Upper lobe of left lung (tissue), 6 donors: ENCODE results near the gene SNTG2. TPM values are rescaled to one million over a fixed set of nuclear protein-coding genes. Genes with fewer than 3 reads are reported as not detected.

Source experiments
- ATAC-seq, 2 donors: fragments of 200-7000 bp; cut with Tn5 transposase; one replicate each; pipeline ENCODE4 v1.9.1; 2022; ENCODE audit warnings: mild to moderate bottlenecking in 2 of 2, moderate library complexity in 2 of 2; ENCODE audit not compliant: low FRiP score in 2 of 2
- DNase-seq, 2 donors: peaks; one replicate each; pipeline ENCODE4 v3.0.0-alpha.2; 2019 to 2020
- H3K27ac ChIP-seq, 4 donors: fragments of 200-600 bp; sonication (generic); one replicate each; pipeline ENCODE4 v1.5.1; 2016 to 2019
- H3K27me3 ChIP-seq, 4 donors: fragments of 200-600 bp; sonication (generic); one replicate each; pipeline ENCODE4 v1.5.1; 2017 to 2019
- H3K36me3 ChIP-seq, 4 donors: fragments of 200-600 bp; sonication (generic); one replicate each; pipeline ENCODE4 v1.5.1; 2016 to 2019
- H3K4me1 ChIP-seq, 4 donors: fragments of 200-600 bp; sonication (generic); one replicate each; pipeline ENCODE4 v1.5.1; 2018 to 2019
- H3K4me3 ChIP-seq, 4 donors: fragments of 200-600 bp; sonication (generic); one replicate each; pipeline ENCODE4 v1.5.1; 2017 to 2019; ENCODE audit warnings: mild to moderate bottlenecking in 2 of 4, moderate library complexity in 1 of 4
- H3K9me3 ChIP-seq, 4 donors: fragments of 200-600 bp; sonication (generic); one replicate each; pipeline ENCODE4 v1.5.1; 2018 to 2019
- EP300 ChIP-seq, 4 donors: sonication (generic); formaldehyde crosslinking; IDR thresholded peaks; one replicate each; pipeline ENCODE4 v1.5.1; 2017; ENCODE audit warnings: antibody characterized with exemption in 4 of 4, control low read depth in 2 of 4
- POLR2A ChIP-seq, 4 donors: fragments of 450-650 bp; IDR thresholded peaks; one replicate each; pipeline ENCODE4 v1.5.1; 2016 to 2017; ENCODE audit warnings: antibody characterized with exemption in 4 of 4, mild to moderate bottlenecking in 2 of 4
- POLR2AphosphoS5 ChIP-seq, 2 donors: sonication (generic); formaldehyde crosslinking; IDR thresholded peaks; one replicate each; pipeline ENCODE4 v1.5.1; 2017; ENCODE audit warnings: antibody characterized with exemption in 2 of 2
- WGBS, 2 donors: methylation state at CpG; one replicate each; pipeline ENCODE4 v1.1.5; 2017 to 2018; 5-methylcytosine and 5-hydroxymethylcytosine counted together
- total RNA-seq, 6 donors: library from RNA; depleted of rRNA in 4 of 6; stranded (reverse); fragments of >200 nt in 4 of 6; gene quantifications; one replicate each; pipeline versions ENCODE4 v1.1.0 to v1.2.1, GENCODE V29; 2016 to 2021
- TF ChIP-seq, protein P1 (sequence below), 6 experiments: fragments of 450-650 bp in 4 of 6; fragments of 200-600 bp in 2 of 6; sonication (generic) in 2 of 6; IDR thresholded peaks; one replicate each; pipeline ENCODE4 v1.5.1; 2016 to 2019; ENCODE audit warnings: antibody characterized with exemption in 6 of 6
- donor health status: DM: no; HTN: no; CAD: no; lungs with moderate emphysema.
- donor health status: DM: no; HTN: yes; CAD: no; lungs with severe emphysema.

The SNTG2 gene
- total RNA-seq, 6 donors from 2014 or later = 1.1 to 13.6 (median 3.0) TPM

DNA sequence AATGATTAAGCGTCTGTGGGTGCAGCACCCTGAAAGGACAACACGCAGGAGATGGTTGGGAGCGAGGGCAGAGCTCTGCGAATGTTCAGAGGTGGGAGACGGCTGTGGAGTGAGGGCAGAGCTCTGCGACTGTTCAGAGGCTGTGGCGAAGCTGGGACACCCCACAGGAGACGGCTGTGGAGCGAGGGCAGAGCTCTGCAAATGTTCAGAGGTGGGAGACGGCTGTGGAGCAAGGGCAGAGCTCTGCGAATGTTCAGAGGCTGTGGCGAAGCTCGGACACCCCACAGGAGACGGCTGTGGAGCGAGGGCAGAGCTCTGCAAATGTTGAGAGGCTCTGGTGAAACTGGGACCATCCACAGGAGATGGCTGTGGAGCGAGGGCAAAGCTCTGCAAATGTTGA lies 40.0 kb upstream of the SNTG2 start:
- H3K27me3 ChIP-seq = no peaks in the 10 kb centered on the region
- H3K27ac ChIP-seq = no peak overlapping the region
- H3K4me1 ChIP-seq = no peaks in the 10 kb centered on the region
- 88% methylated on average over 16 of the region's 16 CpGs for WGBS, 2 donors
- TF ChIP-seq EP300 (IDR thresholded peaks at IDR 0.05) (no peak), POLR2AphosphoS5 (IDR thresholded peaks at IDR 0.05) (no peak), POLR2A (IDR thresholded peaks at IDR 0.05) (no peak)
- TF ChIP-seq, protein P1, sequence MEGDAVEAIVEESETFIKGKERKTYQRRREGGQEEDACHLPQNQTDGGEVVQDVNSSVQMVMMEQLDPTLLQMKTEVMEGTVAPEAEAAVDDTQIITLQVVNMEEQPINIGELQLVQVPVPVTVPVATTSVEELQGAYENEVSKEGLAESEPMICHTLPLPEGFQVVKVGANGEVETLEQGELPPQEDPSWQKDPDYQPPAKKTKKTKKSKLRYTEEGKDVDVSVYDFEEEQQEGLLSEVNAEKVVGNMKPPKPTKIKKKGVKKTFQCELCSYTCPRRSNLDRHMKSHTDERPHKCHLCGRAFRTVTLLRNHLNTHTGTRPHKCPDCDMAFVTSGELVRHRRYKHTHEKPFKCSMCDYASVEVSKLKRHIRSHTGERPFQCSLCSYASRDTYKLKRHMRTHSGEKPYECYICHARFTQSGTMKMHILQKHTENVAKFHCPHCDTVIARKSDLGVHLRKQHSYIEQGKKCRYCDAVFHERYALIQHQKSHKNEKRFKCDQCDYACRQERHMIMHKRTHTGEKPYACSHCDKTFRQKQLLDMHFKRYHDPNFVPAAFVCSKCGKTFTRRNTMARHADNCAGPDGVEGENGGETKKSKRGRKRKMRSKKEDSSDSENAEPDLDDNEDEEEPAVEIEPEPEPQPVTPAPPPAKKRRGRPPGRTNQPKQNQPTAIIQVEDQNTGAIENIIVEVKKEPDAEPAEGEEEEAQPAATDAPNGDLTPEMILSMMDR (IDR thresholded peaks at IDR 0.05) = no peak
- DNase-seq (no peak), ATAC-seq (no peak)
- no peaks in the 10 kb centered on the region for H3K36me3 ChIP-seq
- H3K9me3 ChIP-seq = no peaks in the 10 kb centered on the region
- H3K4me3 ChIP-seq = no peak overlapping the region

DNA sequence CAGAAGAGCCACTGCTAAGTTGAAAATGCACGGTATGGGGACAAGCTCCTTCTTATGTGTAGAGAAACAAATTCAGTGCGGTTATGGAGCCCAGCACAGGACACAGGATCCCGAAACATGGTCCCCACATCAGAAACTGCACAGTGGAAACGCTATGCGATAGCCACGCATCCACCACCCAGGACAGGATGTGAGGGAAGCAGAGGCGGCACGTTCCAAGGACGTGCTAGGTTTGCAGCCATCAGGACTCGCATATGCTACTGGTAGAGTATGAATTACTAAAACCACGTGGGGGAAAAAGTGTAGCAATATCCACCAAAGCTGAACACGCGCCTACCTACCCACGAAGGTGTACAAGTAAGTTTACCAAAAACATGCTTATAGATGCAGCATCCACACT lies 34.7 kb upstream of the SNTG2 start:
- 87 to 91% methylated on average over 14 of the region's 14 CpGs for WGBS, 2 donors
- no peaks in the 10 kb centered on the region for H3K36me3 ChIP-seq
- ATAC-seq (no peak), DNase-seq (no peak)
- TF ChIP-seq POLR2A (IDR thresholded peaks at IDR 0.05) (no peak), EP300 (IDR thresholded peaks at IDR 0.05) (no peak)
- TF ChIP-seq, protein P1 (IDR thresholded peaks at IDR 0.05) = no peak
- no peaks in the 10 kb centered on the region for H3K27me3 ChIP-seq
- H3K9me3 ChIP-seq = no peaks in the 10 kb centered on the region
- H3K27ac ChIP-seq = no peak overlapping the region
- no peaks in the 10 kb centered on the region for H3K4me1 ChIP-seq
- no peak overlapping the region for H3K4me3 ChIP-seq

DNA sequence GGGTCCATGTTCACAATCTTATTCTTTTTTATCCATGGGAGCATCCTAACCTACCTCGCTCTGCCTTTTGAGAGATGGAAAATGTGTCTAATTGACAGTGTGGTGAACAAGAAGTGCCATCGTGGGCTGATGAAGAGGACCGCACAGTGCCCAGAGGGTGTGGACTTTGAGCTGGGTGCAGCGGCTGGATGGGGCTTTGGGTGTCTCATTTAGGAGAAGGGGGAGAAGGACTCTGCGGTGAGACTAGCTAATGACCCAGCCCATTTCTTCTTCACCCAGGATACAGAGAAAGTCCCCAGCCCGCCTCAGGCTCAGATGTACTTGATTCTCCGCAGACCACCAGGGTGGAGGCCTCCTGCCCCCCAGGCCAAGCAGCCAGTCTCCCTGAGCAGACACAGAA lies 33.7 kb upstream of the SNTG2 start:
- Histone ChIP-seq H3K4me1 (no peaks in the 10 kb centered on the region), H3K9me3 (no peaks in the 10 kb centered on the region), H3K27me3 (no peaks in the 10 kb centered on the region), H3K27ac (no peak overlapping the region), H3K36me3 (no peaks in the 10 kb centered on the region), H3K4me3 (no peak overlapping the region)
- TF ChIP-seq POLR2A (IDR thresholded peaks at IDR 0.05) (no peak), POLR2AphosphoS5 (IDR thresholded peaks at IDR 0.05) (no peak), EP300 (IDR thresholded peaks at IDR 0.05) (no peak)
- TF ChIP-seq, protein P1 (IDR thresholded peaks at IDR 0.05) = no peak
- ATAC-seq (no peak), DNase-seq (no peak)
- WGBS, 2 donors = 92 to 97% methylated on average over 7 of the region's 7 CpGs

DNA sequence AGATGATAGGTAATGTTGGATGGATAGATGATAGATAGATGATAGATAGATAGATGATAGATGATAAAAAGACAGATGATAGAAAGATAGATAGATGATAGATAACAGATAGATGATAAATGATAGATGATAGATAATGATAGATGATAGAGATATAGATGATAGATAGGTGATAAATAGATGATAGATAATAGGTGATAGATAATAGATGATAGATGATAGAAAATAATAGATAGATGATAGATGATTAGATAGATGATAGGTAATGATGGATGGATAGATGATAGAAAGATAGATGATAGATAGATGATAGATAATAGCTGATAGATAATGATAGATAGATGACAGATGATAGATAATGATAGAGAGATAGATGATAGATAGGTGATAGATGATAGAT lies 31.0 kb upstream of the SNTG2 start:
- TF ChIP-seq POLR2AphosphoS5 (IDR thresholded peaks at IDR 0.05) (no peak), EP300 (IDR thresholded peaks at IDR 0.05) (no peak), POLR2A (IDR thresholded peaks at IDR 0.05) (no peak)
- TF ChIP-seq, protein P1 (IDR thresholded peaks at IDR 0.05) = no peak
- no peaks in the 10 kb centered on the region for H3K9me3 ChIP-seq
- no peaks in the 10 kb centered on the region for H3K36me3 ChIP-seq
- H3K4me3 ChIP-seq = no peak overlapping the region
- ATAC-seq = no peak
- no peaks in the 10 kb centered on the region for H3K4me1 ChIP-seq
- H3K27ac ChIP-seq = no peak overlapping the region
- no peak for DNase-seq
- H3K27me3 ChIP-seq = no peaks in the 10 kb centered on the region

DNA sequence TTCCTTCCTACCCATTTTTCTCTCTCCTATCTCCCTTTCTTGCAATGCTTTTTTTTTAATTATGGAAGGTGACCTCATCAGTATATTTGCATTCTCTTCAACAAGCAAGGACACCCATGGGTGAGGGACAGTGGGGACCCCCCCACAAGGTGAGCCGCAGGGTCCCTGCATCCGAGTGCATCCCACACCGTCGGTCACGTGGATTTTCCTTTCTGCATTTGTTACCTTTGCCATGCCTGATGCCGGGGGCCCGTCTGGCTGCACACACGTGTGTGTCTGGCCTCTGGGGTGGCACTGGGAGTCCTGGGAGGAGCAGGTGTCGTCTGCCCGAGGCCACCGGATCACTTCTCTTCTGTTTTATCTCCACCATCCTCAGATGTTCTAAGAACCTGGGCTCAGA lies 30.1 kb upstream of the SNTG2 start:
- H3K27ac ChIP-seq = no peak overlapping the region
- no peak for TF ChIP-seq POLR2AphosphoS5 (IDR thresholded peaks at IDR 0.05)
- no peak for TF ChIP-seq POLR2A (IDR thresholded peaks at IDR 0.05)
- TF ChIP-seq, protein P1 (IDR thresholded peaks at IDR 0.05) = no peak
- no peak for TF ChIP-seq EP300 (IDR thresholded peaks at IDR 0.05)
- ATAC-seq = no peak
- no peaks in the 10 kb centered on the region for H3K27me3 ChIP-seq
- no peak overlapping the region for H3K4me3 ChIP-seq
- H3K36me3 ChIP-seq = no peaks in the 10 kb centered on the region
- H3K9me3 ChIP-seq = no peaks in the 10 kb centered on the region
- H3K4me1 ChIP-seq = no peaks in the 10 kb centered on the region
- DNase-seq = peak in 1 of 2 donors; percentile 59
- WGBS, 2 donors = 86 to 90% methylated on average over 11 of the region's 11 CpGs
